ENCODE results near the gene IFT172.

- TF ChIP-seq CTCF (IDR thresholded peaks at IDR 0.05; ENCODE audit: low read depth, low read length, poor library complexity, severe bottlenecking) (no peak), EZH2phosphoT487 (IDR thresholded peaks at IDR 0.05; ENCODE audit: borderline replicate concordance, low read length) (no peak)
Observed at GRCh38 chr2:27537287-27537686, 47.7 kb upstream of the IFT172 start.

Measured in DOHH2 (cell line).